Hepatocyte (in vitro differentiated cells): Measurements from ENCODE around the gene SDR42E1.

Experiments used
- CTCF ChIP-seq: fragments of 200-600 bp; sonication (generic); IDR thresholded peaks from 2 replicates; pipeline ENCODE4 v1.5.1; 2016; ENCODE audit warnings: antibody characterized with exemption, mild to moderate bottlenecking; ENCODE audit not compliant: poor library complexity
- EZH2 ChIP-seq: fragments of 200-600 bp; sonication (generic); IDR thresholded peaks from 2 replicates; pipeline ENCODE4 v1.6.1; 2016; ENCODE audit warnings: antibody characterized with exemption, mild to moderate bottlenecking, borderline replicate concordance

GRCh38 chr16:82008957-82009592 is 2.2 kb downstream of the SDR42E1 start:
- TF ChIP-seq CTCF (no peak), EZH2 (no peak)
